Activated CD4-positive, CD25-positive, alpha-beta regulatory T cell treated with anti-CD3 and anti-CD28 coated beads, Interleukin-2, amount 50 U/mL, for 16 hours (primary cell): Measurements from ENCODE around the gene SPATA31C2.
"Not testable (repeated sequence)": the region's sequence is repeated elsewhere in the genome, so short reads cannot be mapped to it uniquely, and the experiment has no call there.

Experiments
- DNase-seq: peaks from one replicate; pipeline ENCODE4 v3.0.0-alpha.2; 2020; ENCODE audit warnings: low read depth, low spot score

SPATA31C2 gene

GRCh38 chr9:88138375-88138774 lies at the start of gene SPATA31C2:
Gene SPATA31C2, minus strand, starts transcription at chr9:88138475. Its CDS starts 29 bp downstream, at chr9:88138446.
- DNase-seq: not testable (repeated sequence)

- no peak for DNase-seq
Observed at GRCh38 chr9:88187631-88188030, 49.4 kb upstream of the SPATA31C2 start.

- DNase-seq: no peak
Observed at GRCh38 chr9:88186495-88187110, 48.3 kb upstream of the SPATA31C2 start.

GRCh38 chr9:88184976-88185375 lies 46.7 kb upstream of the SPATA31C2 start:
- no peak for DNase-seq

- no peak for DNase-seq
Observed at GRCh38 chr9:88183798-88184495, 45.7 kb upstream of the SPATA31C2 start.

GRCh38 chr9:88182501-88182900 lies 44.2 kb upstream of the SPATA31C2 start:
- DNase-seq: no peak

GRCh38 chr9:88180081-88180765 lies 41.9 kb upstream of the SPATA31C2 start:
- DNase-seq: no peak

- no peak for DNase-seq
Observed at GRCh38 chr9:88179062-88179521, 40.8 kb upstream of the SPATA31C2 start.

- no peak for DNase-seq
Observed at GRCh38 chr9:88178641-88179040, 40.4 kb upstream of the SPATA31C2 start.

- no peak for DNase-seq
Observed at GRCh38 chr9:88177371-88177770, 39.1 kb upstream of the SPATA31C2 start.

GRCh38 chr9:88174324-88174723 lies 36.0 kb upstream of the SPATA31C2 start:
- no peak for DNase-seq

GRCh38 chr9:88173378-88173999 lies 35.2 kb upstream of the SPATA31C2 start:
- DNase-seq: peak; percentile 21

- DNase-seq: no peak
Observed at GRCh38 chr9:88169700-88170099, 31.4 kb upstream of the SPATA31C2 start.

GRCh38 chr9:88168564-88168963 lies 30.3 kb upstream of the SPATA31C2 start:
- DNase-seq: no peak

GRCh38 chr9:88166660-88167059 lies 28.4 kb upstream of the SPATA31C2 start:
- DNase-seq: no peak

GRCh38 chr9:88164850-88165249 lies 26.6 kb upstream of the SPATA31C2 start:
- no peak for DNase-seq

- DNase-seq: no peak
Observed at GRCh38 chr9:88161144-88161543, 22.9 kb upstream of the SPATA31C2 start.

- no peak for DNase-seq
Observed at GRCh38 chr9:88143957-88144625, 5.8 kb upstream of the SPATA31C2 start.

GRCh38 chr9:88143179-88143578 lies 4.9 kb upstream of the SPATA31C2 start:
- no peak for DNase-seq

- not testable (repeated sequence) for DNase-seq
Observed at GRCh38 chr9:88133552-88133951, 4.7 kb downstream of the SPATA31C2 start.

- DNase-seq: not testable (repeated sequence)
Observed at GRCh38 chr9:88129556-88129955, 8.7 kb downstream of the SPATA31C2 start.
